Esophagus squamous epithelium (tissue), 4 donors: ENCODE measurements around the gene TEX12.

Source experiments
- POLR2A ChIP-seq, 4 donors: fragments of 450-650 bp; IDR thresholded peaks; one replicate each; pipeline ENCODE4 v1.6.1; 2017; ENCODE audit warnings: antibody characterized with exemption in 4 of 4, mild to moderate bottlenecking in 4 of 4, moderate library complexity in 3 of 4
- TF ChIP-seq, protein P1 (sequence below), 6 experiments: fragments of 450-650 bp in 4 of 6; fragments of 200-600 bp in 2 of 6; sonication (generic) in 2 of 6; IDR thresholded peaks; one replicate each; pipeline ENCODE4 v1.5.1; 2016 to 2019; ENCODE audit warnings: antibody characterized with exemption in 6 of 6, mild to moderate bottlenecking in 4 of 6, moderate library complexity in 4 of 6

DNA sequence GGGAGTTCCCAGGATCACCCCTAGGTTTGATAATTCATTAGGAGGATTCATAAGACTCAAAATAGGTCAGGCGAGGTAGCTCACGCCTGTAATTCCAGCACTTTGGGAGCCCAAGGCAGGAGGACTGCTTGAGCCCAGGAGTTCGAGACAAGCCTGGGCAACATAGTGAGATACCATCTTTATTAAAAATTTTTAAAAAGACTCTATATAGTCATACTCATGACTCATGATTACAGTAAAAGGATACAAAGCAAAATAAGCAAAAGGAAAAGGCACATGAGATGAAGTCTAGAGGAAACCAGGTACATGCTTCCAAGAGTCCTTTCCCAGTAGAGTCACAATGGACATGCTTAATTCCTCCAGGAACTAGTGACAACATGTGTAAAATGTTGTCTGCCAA, 45.1 kb downstream of the TEX12 start:
- no peak for TF ChIP-seq POLR2A (IDR thresholded peaks at IDR 0.05)
- TF ChIP-seq, protein P1, sequence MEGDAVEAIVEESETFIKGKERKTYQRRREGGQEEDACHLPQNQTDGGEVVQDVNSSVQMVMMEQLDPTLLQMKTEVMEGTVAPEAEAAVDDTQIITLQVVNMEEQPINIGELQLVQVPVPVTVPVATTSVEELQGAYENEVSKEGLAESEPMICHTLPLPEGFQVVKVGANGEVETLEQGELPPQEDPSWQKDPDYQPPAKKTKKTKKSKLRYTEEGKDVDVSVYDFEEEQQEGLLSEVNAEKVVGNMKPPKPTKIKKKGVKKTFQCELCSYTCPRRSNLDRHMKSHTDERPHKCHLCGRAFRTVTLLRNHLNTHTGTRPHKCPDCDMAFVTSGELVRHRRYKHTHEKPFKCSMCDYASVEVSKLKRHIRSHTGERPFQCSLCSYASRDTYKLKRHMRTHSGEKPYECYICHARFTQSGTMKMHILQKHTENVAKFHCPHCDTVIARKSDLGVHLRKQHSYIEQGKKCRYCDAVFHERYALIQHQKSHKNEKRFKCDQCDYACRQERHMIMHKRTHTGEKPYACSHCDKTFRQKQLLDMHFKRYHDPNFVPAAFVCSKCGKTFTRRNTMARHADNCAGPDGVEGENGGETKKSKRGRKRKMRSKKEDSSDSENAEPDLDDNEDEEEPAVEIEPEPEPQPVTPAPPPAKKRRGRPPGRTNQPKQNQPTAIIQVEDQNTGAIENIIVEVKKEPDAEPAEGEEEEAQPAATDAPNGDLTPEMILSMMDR (IDR thresholded peaks at IDR 0.05), result no peak
